A673 (cell line): ENCODE data around the gene TIGD3. TPM values are rescaled to one million over a fixed set of nuclear protein-coding genes. Genes with fewer than 3 reads are reported as not detected.

ENCODE experiments used
- BruUV-seq: library from RNA; stranded (reverse); fragments of 400-500 nt; replicated peaks from 2 replicates; lab custom pipeline; 2021; lab: Mats Ljungman, UMichigan
- CTCF ChIA-PET: fragments of 300-600 bp; sonication (Branson Sonifier 250); formaldehyde crosslinking; loops from one replicate; lab custom pipeline; 2022; ENCODE audit warnings: antibody characterized with exemption; lab: Charles Lee
- POLR2A ChIA-PET: fragments of 300-600 bp; sonication (Branson Sonifier 250); formaldehyde crosslinking; loops from one replicate; lab custom pipeline; 2022; ENCODE audit warnings: antibody characterized with exemption; ENCODE audit not compliant: low non-redundant PET; lab: Charles Lee
- DNase-seq: peaks from one replicate; pipeline ENCODE4 v3.0.0-alpha.2; 2015; ENCODE audit warnings: low spot score
- H3K27ac ChIP-seq: fragments of 200-600 bp; sonication (generic); 2 replicates; pipeline ENCODE4 v1.5.1; 2016; ENCODE audit warnings: mixed run types, low read depth, mild to moderate bottlenecking, mixed read lengths, antibody characterized with exemption, low read length; ENCODE audit not compliant: poor library complexity, severe bottlenecking
- H3K27me3 ChIP-seq: fragments of 200-600 bp; sonication (generic); replicated peaks from 2 replicates; pipeline ENCODE4 v1.6.1; 2017; ENCODE audit warnings: mixed run types, low read depth, mild to moderate bottlenecking, mixed read lengths, antibody characterized with exemption, low read length; ENCODE audit not compliant: insufficient read depth, poor library complexity
- H3K36me3 ChIP-seq: fragments of 200-600 bp; sonication (generic); 2 replicates; pipeline ENCODE4 v1.6.1; 2016; ENCODE audit warnings: mixed run types, mild to moderate bottlenecking, mixed read lengths, antibody characterized with exemption, low read length; ENCODE audit not compliant: insufficient read depth, poor library complexity, severe bottlenecking
- H3K4me1 ChIP-seq: fragments of 200-600 bp; sonication (generic); 2 replicates; pipeline ENCODE4 v1.6.1; 2017; ENCODE audit warnings: mixed run types, mild to moderate bottlenecking, mixed read lengths, antibody characterized with exemption, low read length; ENCODE audit not compliant: insufficient read depth, poor library complexity, severe bottlenecking
- H3K4me3 ChIP-seq: fragments of 200-600 bp; sonication (generic); 2 replicates; pipeline ENCODE4 v1.5.1; 2016; ENCODE audit warnings: low read depth, mixed run types, mild to moderate bottlenecking, mixed read lengths, low read length; ENCODE audit not compliant: poor library complexity, severe bottlenecking
- H3K9me3 ChIP-seq: fragments of 200-600 bp; sonication (generic); 2 replicates; pipeline ENCODE4 v1.6.1; 2016; ENCODE audit warnings: mixed run types, low read depth, mild to moderate bottlenecking, mixed read lengths, antibody characterized with exemption, low read length; ENCODE audit not compliant: poor library complexity, severe bottlenecking
- CTCF ChIP-seq: fragments of 300-800, 200-600 bp; sonication (generic); conservative IDR thresholded peaks from 2 replicates; pipeline ENCODE4 v1.5.1; 2017; ENCODE audit warnings: low read depth, mild to moderate bottlenecking, antibody characterized with exemption, low read length, moderate library complexity, mixed read lengths
- EZH2 ChIP-seq: fragments of 200-600 bp; sonication (generic); IDR thresholded peaks from 2 replicates; pipeline ENCODE4 v1.6.1; 2017; ENCODE audit warnings: borderline replicate concordance, low read depth, mild to moderate bottlenecking, mixed read lengths, antibody characterized with exemption, low read length; ENCODE audit not compliant: poor library complexity, severe bottlenecking
- intact Hi-C: fragments of 100-400 bp; cut with micrococcal nuclease; formaldehyde crosslinking; loops from one replicate; pipeline ENCODE4 v1.10.0; 2022; ENCODE audit not compliant: unreplicated experiment
- total RNA-seq: library from RNA; stranded (reverse); gene quantifications from 2 replicates; pipeline ENCODE4 v1.2.3, GENCODE V29; 2021

The TIGD3 gene
- total RNA-seq, 1 experiment from 2014 or later = 2.3 TPM

GRCh38 chr11:65355776-65356393, 1.3 kb downstream of the TIGD3 start:
- Histone ChIP-seq H3K27ac (no peak overlapping the region), H3K36me3 (peaks cover 24% of the 10 kb centered on the region), H3K4me3 (peak overlapping the region; percentile 71), H3K27me3 (no peaks in the 10 kb centered on the region), H3K4me1 (no peaks in the 10 kb centered on the region), H3K9me3 (no peaks in the 10 kb centered on the region)
- no TSS peak for BruUV-seq
- ChIA-PET POLR2A (no interaction called here), CTCF (interaction anchor here (0.5 kb wide), 1 partner anchor 100 kb away, joined by 4 read pairs; no protein-coding TSS in a partner anchor)
- intact Hi-C loops = no loop called here
- TF ChIP-seq CTCF (no peak), EZH2 (no peak)
- peak; percentile 39 for DNase-seq

GRCh38 chr11:65356394-65356972, 1.9 kb downstream of the TIGD3 start:
- Histone ChIP-seq H3K36me3 (peaks cover 18% of the 10 kb centered on the region), H3K27ac (no peak overlapping the region), H3K27me3 (no peaks in the 10 kb centered on the region), H3K4me1 (no peaks in the 10 kb centered on the region), H3K9me3 (no peaks in the 10 kb centered on the region), H3K4me3 (no peak overlapping the region)
- intact Hi-C loops = no loop called here
- ChIA-PET POLR2A (no interaction called here), CTCF (interaction anchor here (0.5 kb wide), 1 partner anchor 100 kb away, joined by 4 read pairs; no protein-coding TSS in a partner anchor)
- no peak for TF ChIP-seq CTCF
- no peak for TF ChIP-seq EZH2
- no peak for DNase-seq
- BruUV-seq = no TSS peak

GRCh38 chr11:65357856-65358356, 3.4 kb downstream of the TIGD3 start:
- no peaks in the 10 kb centered on the region for H3K9me3 ChIP-seq
- intact Hi-C loops = no loop called here

More at GRCh38 chr11:65357856-65358356, 3.4 kb downstream of the TIGD3 start:
- Histone ChIP-seq H3K4me3 (no peak overlapping the region), H3K27ac (no peak overlapping the region), H3K27me3 (no peaks in the 10 kb centered on the region), H3K4me1 (no peaks in the 10 kb centered on the region), H3K36me3 (peaks cover 4% of the 10 kb centered on the region)
- TF ChIP-seq CTCF = no peak
- TF ChIP-seq EZH2 = no peak
- ChIA-PET POLR2A (no interaction called here), CTCF (no interaction called here)
- no TSS peak for BruUV-seq
- DNase-seq = no peak
